SH-SY5Y (cell line): ENCODE results near the gene KRT72.

ENCODE experiments used
- GATA2 ChIP-seq: IDR thresholded peaks from 2 replicates; pipeline ENCODE4 v1.6.1; 2011; ENCODE audit warnings: mild to moderate bottlenecking, low read depth, low read length
- GATA3 ChIP-seq: IDR thresholded peaks from 2 replicates; pipeline ENCODE4 v1.6.1; 2011; ENCODE audit warnings: low read depth, mild to moderate bottlenecking, low read length, moderate library complexity

DNA sequence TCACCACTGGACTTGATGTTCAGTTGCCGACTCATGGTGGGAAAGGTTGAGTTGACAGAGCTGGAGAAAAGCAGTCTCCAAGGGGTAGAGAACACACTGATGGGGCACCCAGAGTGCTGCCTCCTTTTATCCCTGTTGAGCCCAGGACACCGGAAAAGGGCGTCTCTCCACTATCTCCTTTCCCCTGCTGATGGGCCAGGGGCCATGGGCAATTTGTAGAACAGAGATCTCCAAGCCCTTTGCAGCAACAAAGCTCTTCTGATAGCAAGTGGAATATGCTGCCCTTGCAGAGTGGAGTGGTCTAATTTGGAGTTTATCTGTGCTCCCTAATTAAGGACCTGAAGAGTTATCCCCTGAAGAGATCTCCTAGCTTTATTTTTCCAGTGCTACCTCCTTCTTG lies 27.5 kb downstream of the KRT72 start, which contains the start of gene KRT74:
- TF ChIP-seq GATA3 (no peak), GATA2 (no peak)
